ENCODE data around the gene PDE4B.

- TF ChIP-seq CTCF (IDR thresholded peaks at IDR 0.05; ENCODE audit: low read length), result no peak
- no peak for TF ChIP-seq EZH2 (IDR thresholded peaks at IDR 0.05; ENCODE audit: borderline replicate concordance, low read length)
Observed at GRCh38 chr1:65765631-65766030, 27.1 kb upstream of the PDE4B start.
